ENCODE data around the gene GBGT1. TPM values are rescaled to one million over a fixed set of nuclear protein-coding genes. Genes with fewer than 3 reads are reported as not detected.
A peak's percentile ranks its signal among the peaks of the same experiment; 100 is the strongest.

The GBGT1 gene
- total RNA-seq, 1 donor from 2014 or later, result 10.0 TPM

DNA sequence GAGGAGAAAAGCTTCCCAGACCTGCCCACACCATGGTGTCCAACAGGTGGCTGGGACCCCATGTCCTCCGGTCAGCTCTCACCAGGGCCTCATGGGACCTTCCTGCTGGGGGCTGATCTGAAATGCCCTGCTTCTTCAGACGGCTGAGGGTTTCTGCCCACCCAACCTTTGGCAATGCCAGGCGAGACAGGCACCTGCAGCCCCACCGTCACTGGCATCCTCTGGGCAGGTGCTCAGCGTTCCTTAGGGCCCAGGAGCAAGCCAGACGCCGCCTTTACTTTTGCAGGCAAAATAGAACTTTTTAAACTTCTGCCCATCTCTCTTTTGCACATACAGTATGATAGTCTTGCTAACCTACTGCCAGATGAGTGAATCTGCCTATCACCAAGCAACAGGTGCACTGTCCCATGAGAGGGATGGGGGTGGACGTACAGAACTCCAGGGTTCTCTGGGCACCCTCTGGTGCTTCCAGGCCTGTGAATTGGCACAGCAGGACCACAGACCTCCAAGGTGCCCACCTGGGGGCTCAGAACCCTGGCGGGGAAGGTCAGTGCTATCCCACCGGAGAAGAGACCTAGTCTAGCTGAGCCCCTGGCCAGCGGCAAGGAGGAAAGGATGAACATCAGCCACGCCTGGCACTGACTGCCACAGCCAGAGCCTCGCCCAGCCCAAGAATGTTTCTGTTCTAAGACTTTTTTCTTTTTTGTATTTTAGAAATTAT lies 37.9 kb upstream of the GBGT1 start:
- TF ChIP-seq, protein P1, sequence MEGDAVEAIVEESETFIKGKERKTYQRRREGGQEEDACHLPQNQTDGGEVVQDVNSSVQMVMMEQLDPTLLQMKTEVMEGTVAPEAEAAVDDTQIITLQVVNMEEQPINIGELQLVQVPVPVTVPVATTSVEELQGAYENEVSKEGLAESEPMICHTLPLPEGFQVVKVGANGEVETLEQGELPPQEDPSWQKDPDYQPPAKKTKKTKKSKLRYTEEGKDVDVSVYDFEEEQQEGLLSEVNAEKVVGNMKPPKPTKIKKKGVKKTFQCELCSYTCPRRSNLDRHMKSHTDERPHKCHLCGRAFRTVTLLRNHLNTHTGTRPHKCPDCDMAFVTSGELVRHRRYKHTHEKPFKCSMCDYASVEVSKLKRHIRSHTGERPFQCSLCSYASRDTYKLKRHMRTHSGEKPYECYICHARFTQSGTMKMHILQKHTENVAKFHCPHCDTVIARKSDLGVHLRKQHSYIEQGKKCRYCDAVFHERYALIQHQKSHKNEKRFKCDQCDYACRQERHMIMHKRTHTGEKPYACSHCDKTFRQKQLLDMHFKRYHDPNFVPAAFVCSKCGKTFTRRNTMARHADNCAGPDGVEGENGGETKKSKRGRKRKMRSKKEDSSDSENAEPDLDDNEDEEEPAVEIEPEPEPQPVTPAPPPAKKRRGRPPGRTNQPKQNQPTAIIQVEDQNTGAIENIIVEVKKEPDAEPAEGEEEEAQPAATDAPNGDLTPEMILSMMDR (conservative IDR thresholded peaks at IDR 0.05; ENCODE audit: low read depth, low read length), result no peak
- no peak for DNase-seq (ENCODE audit: low read depth)
- no peak overlapping the region for H3K4me3 ChIP-seq (ENCODE audit: low read depth, low read length)

DNA sequence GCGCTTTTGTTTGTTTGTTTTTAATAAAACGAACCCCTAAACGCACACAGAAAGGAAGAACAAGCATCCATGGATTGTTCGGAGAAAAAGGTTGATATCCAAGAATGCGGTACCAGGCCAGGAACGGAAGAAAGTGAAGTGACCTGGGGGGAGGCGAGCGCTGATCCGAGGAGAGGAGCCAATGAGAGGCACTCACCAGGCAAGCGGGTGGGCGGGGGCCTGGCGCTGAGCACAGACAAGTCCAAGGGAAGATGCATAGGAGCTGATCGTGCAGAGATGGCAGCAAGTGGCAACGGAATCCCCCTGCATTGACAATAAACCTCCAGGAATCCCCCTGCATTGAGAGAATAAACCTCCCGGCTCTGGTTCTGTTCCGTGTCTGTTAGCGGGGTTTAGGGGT lies 36.9 kb upstream of the GBGT1 start:
- TF ChIP-seq, protein P1 (conservative IDR thresholded peaks at IDR 0.05; ENCODE audit: low read depth, low read length), result no peak
- H3K4me3 ChIP-seq (ENCODE audit: low read depth, low read length), result no peak overlapping the region
- DNase-seq (ENCODE audit: low read depth), result no peak

DNA sequence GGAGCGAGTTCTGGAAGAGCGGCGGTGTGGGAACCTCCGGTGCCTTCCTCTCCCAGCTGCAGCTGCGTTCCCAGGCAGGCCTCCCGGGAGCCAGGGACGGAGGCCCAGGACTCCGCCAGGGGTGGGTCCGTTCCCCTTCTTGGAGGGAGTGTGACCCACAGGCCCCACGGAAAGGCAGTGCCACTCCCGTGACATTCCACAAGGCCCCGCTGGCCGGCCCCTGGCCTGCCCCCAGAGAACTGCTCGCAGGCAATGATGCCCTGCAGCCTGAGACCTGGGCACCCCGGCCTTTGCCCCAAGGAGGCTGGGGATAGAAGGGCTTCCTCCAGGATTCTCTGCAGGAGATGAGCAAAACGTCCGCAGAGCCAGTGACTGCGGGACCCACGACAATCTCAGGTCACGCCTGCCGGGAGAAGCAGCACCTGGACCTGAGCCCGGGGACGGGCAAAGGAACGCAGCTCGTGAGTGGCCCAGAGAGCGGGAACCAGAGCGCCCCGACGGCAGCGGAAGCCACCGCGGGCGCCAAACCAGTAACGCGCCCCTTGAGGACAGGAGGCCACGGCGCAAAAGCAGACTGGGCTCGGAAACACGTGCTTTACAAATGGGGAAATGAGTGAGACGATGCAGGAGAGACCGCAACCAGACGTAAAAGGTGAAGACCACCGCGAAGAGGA lies 36.1 kb upstream of the GBGT1 start:
- H3K4me3 ChIP-seq (ENCODE audit: low read depth, low read length), result peak overlapping the region; percentile 52
- no peak for DNase-seq (ENCODE audit: low read depth)
- TF ChIP-seq, protein P1 (conservative IDR thresholded peaks at IDR 0.05; ENCODE audit: low read depth, low read length), result no peak

DNA sequence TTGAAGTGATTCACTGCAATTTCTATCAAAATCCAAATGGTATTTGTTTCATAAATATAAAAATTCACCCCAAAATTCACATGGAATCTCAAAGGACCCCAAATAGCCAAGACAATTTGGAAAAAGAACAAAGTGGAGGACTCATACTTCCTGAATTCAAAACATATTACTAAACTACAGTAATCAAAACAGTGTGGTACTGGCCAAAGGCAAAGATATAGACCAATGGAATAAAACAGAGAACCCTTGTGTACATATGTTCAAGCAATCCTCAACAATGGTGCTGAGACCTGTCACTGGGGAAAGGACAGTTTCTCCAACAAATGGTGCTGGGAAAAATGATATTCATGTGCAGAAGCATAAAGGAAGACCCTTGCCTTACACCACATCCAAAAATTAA lies 31.3 kb upstream of the GBGT1 start:
- TF ChIP-seq, protein P1 (conservative IDR thresholded peaks at IDR 0.05; ENCODE audit: low read depth, low read length), result no peak
- no peak overlapping the region for H3K4me3 ChIP-seq (ENCODE audit: low read depth, low read length)
- DNase-seq (ENCODE audit: low read depth), result no peak

DNA sequence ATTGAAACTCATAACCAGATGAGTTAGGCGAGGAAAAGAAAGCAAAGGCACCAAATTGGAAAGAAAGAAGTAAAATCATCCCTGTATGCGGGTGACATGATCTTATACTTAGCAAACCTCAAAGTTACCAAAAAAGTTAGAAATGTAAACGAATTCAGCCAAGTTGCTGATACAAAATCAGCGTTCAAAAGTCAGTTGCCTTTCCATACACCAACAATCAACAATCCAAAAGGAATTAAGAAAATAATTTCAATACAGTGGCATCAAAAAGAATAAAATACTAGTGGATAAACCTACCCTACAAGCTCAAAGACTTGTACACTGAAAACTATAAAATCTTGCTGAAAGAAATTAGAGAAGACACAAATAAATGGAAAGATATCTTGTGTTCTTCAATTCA lies 30.9 kb upstream of the GBGT1 start:
- TF ChIP-seq, protein P1 (conservative IDR thresholded peaks at IDR 0.05; ENCODE audit: low read depth, low read length), result no peak
- no peak for DNase-seq (ENCODE audit: low read depth)
- H3K4me3 ChIP-seq (ENCODE audit: low read depth, low read length), result no peak overlapping the region

DNA sequence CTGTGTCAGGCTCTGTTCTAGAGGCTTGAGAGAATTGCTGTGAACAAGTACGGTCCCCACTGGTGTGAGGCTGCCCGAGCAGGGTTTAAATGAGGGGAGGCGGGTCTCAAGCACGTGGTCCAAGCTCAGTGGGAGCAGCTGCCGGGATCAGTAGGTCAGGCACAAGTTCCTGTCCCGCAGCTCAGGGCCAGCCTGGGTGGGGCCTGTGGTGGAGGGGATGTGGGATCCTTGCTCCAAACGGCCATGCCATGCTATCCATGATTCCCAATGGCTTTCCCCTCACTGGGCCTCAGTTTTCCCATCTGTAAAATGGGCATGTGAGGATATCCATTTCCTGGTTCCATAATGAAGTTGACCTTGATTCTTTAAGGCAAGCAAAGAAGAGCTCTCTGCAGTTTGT lies 28.3 kb upstream of the GBGT1 start:
- TF ChIP-seq, protein P1 (conservative IDR thresholded peaks at IDR 0.05; ENCODE audit: low read depth, low read length), result no peak
- H3K4me3 ChIP-seq (ENCODE audit: low read depth, low read length), result no peak overlapping the region
- no peak for DNase-seq (ENCODE audit: low read depth)

DNA sequence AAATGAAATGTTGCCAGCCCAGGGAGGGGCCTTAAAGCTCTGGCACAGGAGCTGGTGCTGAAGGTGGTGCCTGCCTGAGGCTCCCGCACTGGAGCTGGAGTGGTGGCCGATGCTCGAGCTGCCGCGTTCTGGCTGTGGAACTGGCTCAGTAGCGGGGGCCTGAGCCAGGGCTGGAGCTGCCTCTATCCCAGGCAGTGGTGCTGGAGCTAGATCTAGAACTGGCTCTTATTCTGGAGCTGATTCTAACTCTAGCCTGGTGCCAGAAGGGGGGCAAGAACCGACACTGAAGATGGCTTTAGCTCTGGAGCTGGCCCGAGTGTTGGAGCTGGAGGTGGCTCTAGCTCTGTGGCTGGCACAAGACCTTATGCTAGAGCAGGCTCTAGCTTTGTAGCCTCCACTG lies 26.1 kb upstream of the GBGT1 start:
- TF ChIP-seq, protein P1 (conservative IDR thresholded peaks at IDR 0.05; ENCODE audit: low read depth, low read length), result no peak
- H3K4me3 ChIP-seq (ENCODE audit: low read depth, low read length), result no peak overlapping the region
- DNase-seq (ENCODE audit: low read depth), result no peak

Measured in epithelial cell of proximal tubule (primary cell).